HepG2 (cell line): ENCODE measurements around the gene VEZT. TPM values are rescaled to one million over a fixed set of nuclear protein-coding genes. Genes with fewer than 3 reads are reported as not detected.

Experiments used
- CREM ChIP-seq, 2 experiments: sonication (generic) in 1 of 2; formaldehyde crosslinking in 1 of 2; IDR thresholded peaks; 2 replicates each; pipeline versions ENCODE4 v1.4.0 to v1.6.1; 2016 to 2020; ENCODE audit warnings: antibody characterized with exemption in 1 of 2, mild to moderate bottlenecking in 1 of 2, missing genetic modification reagents in 1 of 2
- KAT7 ChIP-seq: IDR thresholded peaks from 2 replicates; pipeline ENCODE4 v1.6.1; 2018; ENCODE audit warnings: borderline replicate concordance, missing compliant biosample characterization
- MBD4 ChIP-seq: IDR thresholded peaks from 2 replicates; pipeline ENCODE4 v1.6.1; 2012; ENCODE audit warnings: low read length, inconsistent platforms, borderline replicate concordance
- MED13 ChIP-seq: sonication (generic); formaldehyde crosslinking; IDR thresholded peaks from 2 replicates; pipeline ENCODE4 v1.5.0; 2020; ENCODE audit warnings: missing genetic modification reagents
- MYNN ChIP-seq: sonication (generic); formaldehyde crosslinking; IDR thresholded peaks from 2 replicates; pipeline ENCODE4 v1.4.0; 2020; ENCODE audit warnings: mild to moderate bottlenecking, low read depth, missing genetic modification reagents
- ONECUT2 ChIP-seq: sonication (generic); formaldehyde crosslinking; IDR thresholded peaks from 2 replicates; pipeline ENCODE4 v1.4.0; 2020; ENCODE audit warnings: missing genetic modification reagents
- PAX8 ChIP-seq: sonication (generic); formaldehyde crosslinking; IDR thresholded peaks from 2 replicates; pipeline ENCODE4 v1.8.0; 2022; ENCODE audit warnings: mild to moderate bottlenecking, missing genetic modification reagents, borderline replicate concordance
- PRDM10 ChIP-seq: sonication (generic); formaldehyde crosslinking; IDR thresholded peaks from 2 replicates; pipeline ENCODE4 v1.4.0; 2020; ENCODE audit warnings: low read depth, missing genetic modification reagents
- PRDM4 ChIP-seq: sonication (generic); formaldehyde crosslinking; IDR thresholded peaks from 2 replicates; pipeline ENCODE4 v1.9.0; 2021; ENCODE audit warnings: missing genetic modification reagents, borderline replicate concordance
- ZBTB38 ChIP-seq: sonication (generic); formaldehyde crosslinking; IDR thresholded peaks from 2 replicates; pipeline ENCODE4 v1.5.1; 2020; ENCODE audit warnings: mild to moderate bottlenecking, missing genetic modification reagents
- ZFP41 ChIP-seq: sonication (generic); formaldehyde crosslinking; IDR thresholded peaks from 2 replicates; pipeline ENCODE4 v1.4.0; 2020; ENCODE audit warnings: mild to moderate bottlenecking, missing genetic modification reagents, borderline replicate concordance
- ZNF878 ChIP-seq: sonication (generic); formaldehyde crosslinking; IDR thresholded peaks from 2 replicates; pipeline ENCODE4 v1.8.1; 2023; ENCODE audit warnings: mild to moderate bottlenecking, missing genetic modification reagents, moderate library complexity
- polyA plus RNA-seq, 8 experiments: library from polyadenylated mRNA; depleted of rRNA in 3 of 8; stranded (reverse) in 7 of 8; unstranded in 1 of 8; fragments of >200 nt; fragmentation: Illumina TruSeq in 4 of 8; extraction: Trizol in 4 of 8; gene quantifications; 2 replicates each; pipeline versions ENCODE4 v1.2.1 to v1.2.3, GENCODE V29; 2011 to 2016; ENCODE audit warnings: low read depth in 4 of 8, missing spikeins in 1 of 8, mixed read lengths in 1 of 8; ENCODE audit not compliant: insufficient read depth in 1 of 8
- total RNA-seq, 5 experiments: library from RNA; depleted of rRNA; stranded (reverse); fragments of >200 nt; fragmentation: Illumina TruSeq; extraction: Trizol; gene quantifications; 2 replicates each; pipeline ENCODE4 v1.2.3, GENCODE V29; 2016; ENCODE audit warnings: low read depth in 1 of 5
- TF ChIP-seq, protein P1 (sequence below): conservative IDR thresholded peaks from 2 replicates; pipeline ENCODE4 v1.6.1; 2018; ENCODE audit warnings: missing genetic modification reagents
- TF ChIP-seq, protein P2 (sequence below): sonication (generic); formaldehyde crosslinking; IDR thresholded peaks from 2 replicates; pipeline ENCODE4 v1.4.0; 2020; ENCODE audit warnings: missing genetic modification reagents, borderline replicate concordance
- TF ChIP-seq, protein P3 (sequence below): sonication (generic); formaldehyde crosslinking; IDR thresholded peaks from 2 replicates; pipeline ENCODE4 v1.5.0; 2020; ENCODE audit warnings: mild to moderate bottlenecking, missing genetic modification reagents

The VEZT gene
- total and polyA plus RNA-seq, 2 of the 13 experiments (the other 11 are each of a cell fraction or from before 2014, with no cell fraction given): 35.5 to 51.6 TPM

DNA sequence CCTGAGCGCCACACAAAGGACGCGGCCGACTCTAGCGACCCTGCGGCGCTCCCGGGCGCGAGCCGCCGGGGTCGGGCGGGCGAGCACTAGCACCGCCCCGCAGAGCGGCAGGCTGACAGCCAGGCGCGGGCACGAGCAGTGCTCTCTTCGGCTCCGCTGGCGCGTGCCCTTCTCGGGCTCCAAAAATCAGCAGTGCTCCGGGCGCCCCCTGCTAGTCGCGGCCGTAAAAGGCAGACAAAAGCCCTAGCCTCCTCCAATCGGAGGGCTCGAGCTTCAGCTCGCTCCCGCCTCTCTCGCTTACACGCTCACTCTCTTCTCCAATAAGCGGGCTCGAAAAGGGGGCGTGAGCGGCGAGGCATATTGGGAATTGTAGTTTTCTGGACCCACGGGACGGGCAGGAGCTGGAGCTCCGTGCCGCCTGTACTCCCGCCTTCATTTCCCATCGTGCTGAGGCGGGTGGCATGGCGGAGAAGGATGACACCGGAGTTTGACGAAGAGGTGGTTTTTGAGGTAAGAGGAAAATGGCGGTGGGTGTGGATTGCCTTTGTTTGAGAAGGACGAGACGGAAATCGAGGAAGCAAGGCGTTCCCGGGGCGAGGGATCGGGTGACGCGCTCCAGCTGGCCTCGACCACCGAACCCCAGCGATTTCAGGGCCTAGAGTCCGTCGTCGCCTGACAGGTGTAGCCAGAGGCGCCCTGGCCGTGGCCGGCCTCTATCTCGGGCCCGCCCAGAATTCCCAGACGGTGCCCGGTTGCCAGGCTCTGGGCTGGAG is at the start of gene VEZT, which contains the start of gene FGD6 (continued):
- peak; percentile 25; the same call in 1 of the 2 replicates for TF ChIP-seq PRDM4 (CRISPR knock-in tag)
- TF ChIP-seq MYNN (CRISPR knock-in tag): no peak
- TF ChIP-seq, protein P1, sequence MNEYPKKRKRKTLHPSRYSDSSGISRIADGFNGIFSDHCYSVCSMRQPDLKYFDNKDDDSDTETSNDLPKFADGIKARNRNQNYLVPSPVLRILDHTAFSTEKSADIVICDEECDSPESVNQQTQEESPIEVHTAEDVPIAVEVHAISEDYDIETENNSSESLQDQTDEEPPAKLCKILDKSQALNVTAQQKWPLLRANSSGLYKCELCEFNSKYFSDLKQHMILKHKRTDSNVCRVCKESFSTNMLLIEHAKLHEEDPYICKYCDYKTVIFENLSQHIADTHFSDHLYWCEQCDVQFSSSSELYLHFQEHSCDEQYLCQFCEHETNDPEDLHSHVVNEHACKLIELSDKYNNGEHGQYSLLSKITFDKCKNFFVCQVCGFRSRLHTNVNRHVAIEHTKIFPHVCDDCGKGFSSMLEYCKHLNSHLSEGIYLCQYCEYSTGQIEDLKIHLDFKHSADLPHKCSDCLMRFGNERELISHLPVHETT (CRISPR knock-in tag): peak; percentile 50; the same call in 1 of the 2 replicates
- peak; percentile 63; the same call in 1 of the 2 replicates for TF ChIP-seq PAX8 (CRISPR knock-in tag)
- 0 out of 2 replicates have a peak, but pooled peaks have one; percentile 26 for TF ChIP-seq PRDM10
- 0 out of 2 replicates have a peak, but pooled peaks have one; percentile 1 for TF ChIP-seq MED13 (CRISPR knock-in tag)
- TF ChIP-seq ZBTB38 (CRISPR knock-in tag): no peak; the same call in 1 of the 2 replicates
- TF ChIP-seq ZNF878 (CRISPR knock-in tag): no peak
- TF ChIP-seq CREM (IDR thresholded peaks at IDR 0.05): peak; percentile 96
- no peak for TF ChIP-seq CREM (CRISPR knock-in tag; IDR thresholded peaks at IDR 0.05)
- TF ChIP-seq, protein P2, sequence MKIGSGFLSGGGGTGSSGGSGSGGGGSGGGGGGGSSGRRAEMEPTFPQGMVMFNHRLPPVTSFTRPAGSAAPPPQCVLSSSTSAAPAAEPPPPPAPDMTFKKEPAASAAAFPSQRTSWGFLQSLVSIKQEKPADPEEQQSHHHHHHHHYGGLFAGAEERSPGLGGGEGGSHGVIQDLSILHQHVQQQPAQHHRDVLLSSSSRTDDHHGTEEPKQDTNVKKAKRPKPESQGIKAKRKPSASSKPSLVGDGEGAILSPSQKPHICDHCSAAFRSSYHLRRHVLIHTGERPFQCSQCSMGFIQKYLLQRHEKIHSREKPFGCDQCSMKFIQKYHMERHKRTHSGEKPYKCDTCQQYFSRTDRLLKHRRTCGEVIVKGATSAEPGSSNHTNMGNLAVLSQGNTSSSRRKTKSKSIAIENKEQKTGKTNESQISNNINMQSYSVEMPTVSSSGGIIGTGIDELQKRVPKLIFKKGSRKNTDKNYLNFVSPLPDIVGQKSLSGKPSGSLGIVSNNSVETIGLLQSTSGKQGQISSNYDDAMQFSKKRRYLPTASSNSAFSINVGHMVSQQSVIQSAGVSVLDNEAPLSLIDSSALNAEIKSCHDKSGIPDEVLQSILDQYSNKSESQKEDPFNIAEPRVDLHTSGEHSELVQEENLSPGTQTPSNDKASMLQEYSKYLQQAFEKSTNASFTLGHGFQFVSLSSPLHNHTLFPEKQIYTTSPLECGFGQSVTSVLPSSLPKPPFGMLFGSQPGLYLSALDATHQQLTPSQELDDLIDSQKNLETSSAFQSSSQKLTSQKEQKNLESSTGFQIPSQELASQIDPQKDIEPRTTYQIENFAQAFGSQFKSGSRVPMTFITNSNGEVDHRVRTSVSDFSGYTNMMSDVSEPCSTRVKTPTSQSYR (CRISPR knock-in tag): no peak
- TF ChIP-seq ZFP41 (CRISPR knock-in tag): no peak
- no peak for TF ChIP-seq MBD4
- peak; percentile 65; the same call in 1 of the 2 replicates for TF ChIP-seq KAT7 (CRISPR knock-in tag)
- no peak for TF ChIP-seq ONECUT2 (CRISPR knock-in tag)
- TF ChIP-seq, protein P3, sequence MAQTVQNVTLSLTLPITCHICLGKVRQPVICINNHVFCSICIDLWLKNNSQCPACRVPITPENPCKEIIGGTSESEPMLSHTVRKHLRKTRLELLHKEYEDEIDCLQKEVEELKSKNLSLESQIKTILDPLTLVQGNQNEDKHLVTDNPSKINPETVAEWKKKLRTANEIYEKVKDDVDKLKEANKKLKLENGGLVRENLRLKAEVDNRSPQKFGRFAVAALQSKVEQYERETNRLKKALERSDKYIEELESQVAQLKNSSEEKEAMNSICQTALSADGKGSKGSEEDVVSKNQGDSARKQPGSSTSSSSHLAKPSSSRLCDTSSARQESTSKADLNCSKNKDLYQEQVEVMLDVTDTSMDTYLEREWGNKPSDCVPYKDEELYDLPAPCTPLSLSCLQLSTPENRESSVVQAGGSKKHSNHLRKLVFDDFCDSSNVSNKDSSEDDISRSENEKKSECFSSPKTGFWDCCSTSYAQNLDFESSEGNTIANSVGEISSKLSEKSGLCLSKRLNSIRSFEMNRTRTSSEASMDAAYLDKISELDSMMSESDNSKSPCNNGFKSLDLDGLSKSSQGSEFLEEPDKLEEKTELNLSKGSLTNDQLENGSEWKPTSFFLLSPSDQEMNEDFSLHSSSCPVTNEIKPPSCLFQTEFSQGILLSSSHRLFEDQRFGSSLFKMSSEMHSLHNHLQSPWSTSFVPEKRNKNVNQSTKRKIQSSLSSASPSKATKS: no peak
